Measurements from ENCODE around the gene HMGN4. TPM values are rescaled to one million over a fixed set of nuclear protein-coding genes. Genes with fewer than 3 reads are reported as not detected.

Gene HMGN4
- polyA plus RNA-seq, 1 of the 3 experiments (the other 2 are of a cell fraction), result 76.3 TPM

- no peaks in the 10 kb centered on the region for H4K20me1 ChIP-seq (ENCODE audit: insufficient read depth)
- no peak overlapping the region for H3K4me2 ChIP-seq
- H3K27me3 ChIP-seq (ENCODE audit: insufficient read depth), result no peaks in the 10 kb centered on the region
- H3K79me2 ChIP-seq (ENCODE audit: insufficient read depth), result no peaks in the 10 kb centered on the region
- peaks cover 3% of the 10 kb centered on the region; the same call in 1 of the 2 replicates for H3K9me3 ChIP-seq
- TF ChIP-seq EP300 (IDR thresholded peaks at IDR 0.05; ENCODE audit: borderline replicate concordance in 1 of 2, low read depth in 1 of 2, low read length in 1 of 2) (no peak), MAX (IDR thresholded peaks at IDR 0.05; ENCODE audit: low read depth) (no peak), YY1 (IDR thresholded peaks at IDR 0.05; ENCODE audit: low read depth) (no peak), USF1 (IDR thresholded peaks at IDR 0.05; ENCODE audit: borderline replicate concordance, low read depth) (no peak), MEF2A (IDR thresholded peaks at IDR 0.05; ENCODE audit: borderline replicate concordance, low read depth) (no peak), PBX3 (IDR thresholded peaks at IDR 0.05) (no peak), FOXM1 (IDR thresholded peaks at IDR 0.05; ENCODE audit: low read depth) (no peak), CTCF (IDR thresholded peaks at IDR 0.05) (no peak), GATA2 (CRISPR knock-in tag; IDR thresholded peaks at IDR 0.05) (no peak), SIN3A (IDR thresholded peaks at IDR 0.05; ENCODE audit: borderline replicate concordance, low read depth, low read length) (no peak), RCOR1 (IDR thresholded peaks at IDR 0.05; ENCODE audit: low read length) (no peak), ELF1 (IDR thresholded peaks at IDR 0.05) (no peak), ZBTB33 (IDR thresholded peaks at IDR 0.05; ENCODE audit: borderline replicate concordance, low read depth) (no peak), RFX5 (IDR thresholded peaks at IDR 0.05; ENCODE audit: low read length) (no peak), EZH2phosphoT487 (IDR thresholded peaks at IDR 0.05; ENCODE audit: borderline replicate concordance, low read depth) (no peak), USF2 (IDR thresholded peaks at IDR 0.05; ENCODE audit: borderline replicate concordance, low read depth, low read length) (no peak)
- no peak overlapping the region for H3K27ac ChIP-seq (ENCODE audit: low read depth in 2 of 2, low read length in 1 of 2)
- no peak overlapping the region for H2AFZ ChIP-seq (ENCODE audit: low read depth)
- no peak overlapping the region for H3K9ac ChIP-seq
- H3K36me3 ChIP-seq (replicated peaks in 1 of 2; ENCODE audit: control insufficient read depth in 1 of 2, insufficient read depth in 2 of 2, low read length in 1 of 2), result no peaks in the 10 kb centered on the region
- WGBS (ENCODE audit: low lambda C conversion rate), result 71% methylated on average over 17 of the region's 17 CpGs
- no peaks in the 10 kb centered on the region for H3K9me2 ChIP-seq
- POLR2A ChIA-PET, result no interaction called here
- H3F3A ChIP-seq (replicated peaks; ENCODE audit: insufficient read depth), result peaks cover 9% of the 10 kb centered on the region
- no peaks in the 10 kb centered on the region for H3K4me1 ChIP-seq (ENCODE audit: control insufficient read depth in 1 of 2, insufficient read depth in 2 of 2, low read depth in 1 of 2, low read length in 1 of 2)
- CTCF ChIA-PET, result interaction anchor here (1.0 to 1.7 kb wide), 3 partner anchors 11 to 220 kb away, joined by 3 to 5 read pairs (median 3); no protein-coding TSS in a partner anchor
- no peak for DNase-seq
- H3K4me3 ChIP-seq (ENCODE audit: low read depth in 2 of 2, low read length in 1 of 2), result no peak overlapping the region
These were observed 23.6 kb downstream of the HMGN4 start for GRCh38 chr6:26561533-26562466.

All from SK-N-SH (cell line).